Measurements from ENCODE around the gene LRP1B.
"Not testable (repeated sequence)": the region's sequence is repeated elsewhere in the genome, so short reads cannot be mapped to it uniquely, and the experiment has no call there.

LRP1B gene

GRCh38 chr2:140465301-140465700, 1665.5 kb downstream of the LRP1B start:
- no peak overlapping the region for H3K4me3 ChIP-seq (ENCODE audit: low read length in 2 of 2)
- no peaks in the 10 kb centered on the region for H3K36me3 ChIP-seq (ENCODE audit: control insufficient read depth in 2 of 2, insufficient read depth in 2 of 2, low read length in 2 of 2)
- no peaks in the 10 kb centered on the region for H3K27me3 ChIP-seq (ENCODE audit: control insufficient read depth in 1 of 2, insufficient read depth in 2 of 2, low read length in 2 of 2)
- H3K9me3 ChIP-seq (ENCODE audit: control insufficient read depth in 2 of 2, low read length in 2 of 2), result no peaks in the 10 kb centered on the region
- no peaks in the 10 kb centered on the region for H3K4me1 ChIP-seq (ENCODE audit: control insufficient read depth, insufficient read depth, low read length)
- H3K9ac ChIP-seq (ENCODE audit: low read length in 2 of 2), result no peak overlapping the region
- no peak overlapping the region for H3K27ac ChIP-seq (ENCODE audit: low read length)

DNA sequence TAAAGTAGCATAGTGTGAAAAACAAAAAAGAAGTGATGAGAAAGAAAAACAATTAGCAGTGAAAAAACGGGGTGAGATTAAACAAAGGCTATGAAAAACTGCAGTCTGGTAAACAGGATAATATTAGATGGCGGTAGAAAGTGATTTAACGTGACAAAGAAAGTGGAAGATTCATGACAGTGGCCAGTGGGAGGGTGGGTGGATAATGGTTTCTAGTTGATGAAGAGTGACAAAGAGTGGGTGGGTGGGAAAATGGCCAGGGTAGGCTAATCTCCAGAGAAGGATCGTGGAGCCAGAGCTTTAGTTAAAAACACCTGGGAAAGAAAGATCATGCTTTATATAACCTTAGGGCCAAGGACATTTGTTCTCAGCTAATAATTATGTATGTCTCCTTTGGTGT, 1667.8 kb downstream of the LRP1B start:
- H3K9me3 ChIP-seq (ENCODE audit: control insufficient read depth in 2 of 2, low read length in 2 of 2), result no peaks in the 10 kb centered on the region
- H3K4me3 ChIP-seq (ENCODE audit: low read length in 2 of 2), result no peak overlapping the region
- no peaks in the 10 kb centered on the region for H3K27me3 ChIP-seq (ENCODE audit: control insufficient read depth in 1 of 2, insufficient read depth in 2 of 2, low read length in 2 of 2)
- no peaks in the 10 kb centered on the region for H3K36me3 ChIP-seq (ENCODE audit: control insufficient read depth in 2 of 2, insufficient read depth in 2 of 2, low read length in 2 of 2)
- H3K27ac ChIP-seq (ENCODE audit: low read length), result no peak overlapping the region
- H3K9ac ChIP-seq (ENCODE audit: low read length in 2 of 2), result no peak overlapping the region
- H3K4me1 ChIP-seq (ENCODE audit: control insufficient read depth, insufficient read depth, low read length), result no peaks in the 10 kb centered on the region

DNA sequence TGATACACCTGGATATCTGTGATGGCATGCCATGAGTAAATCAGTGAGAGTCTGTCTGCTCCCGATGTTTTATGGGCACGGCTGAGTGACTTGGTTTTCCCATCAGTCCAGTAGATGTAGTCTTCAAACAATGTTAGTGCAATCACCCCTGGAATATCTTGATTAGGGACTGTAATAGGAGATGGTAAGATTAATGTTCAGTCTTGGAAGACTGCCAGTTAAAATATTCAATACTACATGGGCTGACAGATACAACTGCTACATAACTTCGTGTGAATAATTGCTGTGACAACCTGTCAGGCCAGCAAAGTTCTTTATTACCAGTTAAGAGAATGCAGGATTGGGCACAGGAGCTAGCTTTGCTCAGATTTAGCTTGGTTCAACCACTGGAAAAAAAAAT, 1673.3 kb downstream of the LRP1B start:
- no peaks in the 10 kb centered on the region for H3K36me3 ChIP-seq (ENCODE audit: control insufficient read depth in 2 of 2, insufficient read depth in 2 of 2, low read length in 2 of 2)
- no peaks in the 10 kb centered on the region for H3K9me3 ChIP-seq (ENCODE audit: control insufficient read depth in 2 of 2, low read length in 2 of 2)
- no peak overlapping the region for H3K4me3 ChIP-seq (ENCODE audit: low read length in 2 of 2)
- H3K9ac ChIP-seq (ENCODE audit: low read length in 2 of 2), result no peak overlapping the region
- H3K27ac ChIP-seq (ENCODE audit: low read length), result no peak overlapping the region
- no peaks in the 10 kb centered on the region for H3K4me1 ChIP-seq (ENCODE audit: control insufficient read depth, insufficient read depth, low read length)
- no peaks in the 10 kb centered on the region for H3K27me3 ChIP-seq (ENCODE audit: control insufficient read depth in 1 of 2, insufficient read depth in 2 of 2, low read length in 2 of 2)

- Histone ChIP-seq H3K27me3 (ENCODE audit: control insufficient read depth in 1 of 2, insufficient read depth in 2 of 2, low read length in 2 of 2) (no peaks in the 10 kb centered on the region), H3K9me3 (ENCODE audit: control insufficient read depth in 2 of 2, low read length in 2 of 2) (no peaks in the 10 kb centered on the region), H3K9ac (ENCODE audit: low read length in 2 of 2) (no peak overlapping the region), H3K36me3 (ENCODE audit: control insufficient read depth in 2 of 2, insufficient read depth in 2 of 2, low read length in 2 of 2) (no peaks in the 10 kb centered on the region), H3K27ac (ENCODE audit: low read length) (no peak overlapping the region), H3K4me1 (ENCODE audit: control insufficient read depth, insufficient read depth, low read length) (no peaks in the 10 kb centered on the region), H3K4me3 (ENCODE audit: low read length in 2 of 2) (no peak overlapping the region)
Measured at GRCh38 chr2:140455315-140455714, 1675.5 kb downstream of the LRP1B start.

GRCh38 chr2:140454717-140455116, 1676.1 kb downstream of the LRP1B start:
- no peaks in the 10 kb centered on the region for H3K27me3 ChIP-seq (ENCODE audit: control insufficient read depth in 1 of 2, insufficient read depth in 2 of 2, low read length in 2 of 2)
- no peak overlapping the region for H3K9ac ChIP-seq (ENCODE audit: low read length in 2 of 2)
- H3K9me3 ChIP-seq (ENCODE audit: control insufficient read depth in 2 of 2, low read length in 2 of 2), result no peaks in the 10 kb centered on the region
- H3K36me3 ChIP-seq (ENCODE audit: control insufficient read depth in 2 of 2, insufficient read depth in 2 of 2, low read length in 2 of 2), result no peaks in the 10 kb centered on the region
- no peak overlapping the region for H3K27ac ChIP-seq (ENCODE audit: low read length)
- no peaks in the 10 kb centered on the region for H3K4me1 ChIP-seq (ENCODE audit: control insufficient read depth, insufficient read depth, low read length)
- no peak overlapping the region for H3K4me3 ChIP-seq (ENCODE audit: low read length in 2 of 2)

DNA sequence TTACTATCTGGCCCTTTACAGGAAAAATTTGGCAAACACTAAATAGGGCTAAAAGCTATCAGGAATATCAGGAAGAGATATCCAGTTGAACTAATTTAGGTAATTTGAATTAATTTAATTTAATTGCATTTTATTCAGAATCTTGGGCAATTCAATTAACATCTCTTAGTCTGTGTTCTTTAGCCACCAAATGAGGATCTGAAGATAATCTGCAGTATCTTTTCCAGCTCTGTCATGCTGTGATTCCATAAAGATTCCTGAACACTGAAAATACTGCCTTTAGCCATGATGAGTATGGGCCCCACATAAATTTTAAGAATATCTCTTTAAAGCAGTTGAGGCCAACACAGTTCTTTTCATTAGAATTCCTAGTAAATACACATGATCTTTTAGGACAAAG, 1679.5 kb downstream of the LRP1B start:
- Histone ChIP-seq H3K9me3 (ENCODE audit: control insufficient read depth in 2 of 2, low read length in 2 of 2) (no peaks in the 10 kb centered on the region), H3K9ac (ENCODE audit: low read length in 2 of 2) (no peak overlapping the region), H3K36me3 (ENCODE audit: control insufficient read depth in 2 of 2, insufficient read depth in 2 of 2, low read length in 2 of 2) (no peaks in the 10 kb centered on the region), H3K27me3 (ENCODE audit: control insufficient read depth in 1 of 2, insufficient read depth in 2 of 2, low read length in 2 of 2) (no peaks in the 10 kb centered on the region), H3K4me1 (ENCODE audit: control insufficient read depth, insufficient read depth, low read length) (no peaks in the 10 kb centered on the region), H3K4me3 (ENCODE audit: low read length in 2 of 2) (no peak overlapping the region), H3K27ac (ENCODE audit: low read length) (no peak overlapping the region)

- H3K27ac ChIP-seq (ENCODE audit: low read length), result no peak overlapping the region
- no peak overlapping the region for H3K4me3 ChIP-seq (ENCODE audit: low read length in 2 of 2)
- no peaks in the 10 kb centered on the region for H3K27me3 ChIP-seq (ENCODE audit: control insufficient read depth in 1 of 2, insufficient read depth in 2 of 2, low read length in 2 of 2)
- H3K9me3 ChIP-seq (ENCODE audit: control insufficient read depth in 2 of 2, low read length in 2 of 2), result no peaks in the 10 kb centered on the region
- H3K4me1 ChIP-seq (ENCODE audit: control insufficient read depth, insufficient read depth, low read length), result no peaks in the 10 kb centered on the region
- H3K36me3 ChIP-seq (ENCODE audit: control insufficient read depth in 2 of 2, insufficient read depth in 2 of 2, low read length in 2 of 2), result no peaks in the 10 kb centered on the region
- no peak overlapping the region for H3K9ac ChIP-seq (ENCODE audit: low read length in 2 of 2)
Measured at GRCh38 chr2:140442319-140442718, 1688.5 kb downstream of the LRP1B start.

DNA sequence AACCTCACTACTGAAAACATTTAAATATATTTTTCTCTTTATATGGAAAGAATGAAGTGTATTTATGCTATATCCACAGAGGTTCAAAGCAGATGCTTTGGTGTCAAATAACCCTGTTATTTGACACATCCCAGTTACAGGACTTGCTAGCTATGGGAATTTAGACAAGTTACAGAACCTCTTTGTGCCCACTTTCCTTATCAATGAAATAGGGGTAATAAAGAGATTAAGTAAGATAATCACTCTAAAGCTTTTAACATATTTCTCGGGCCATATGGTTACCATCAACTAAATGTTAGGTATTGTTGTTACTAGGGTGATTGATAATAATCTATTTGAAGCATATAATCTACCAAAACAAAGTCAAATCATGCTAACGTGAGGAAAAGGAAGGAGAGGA, 1690.0 kb downstream of the LRP1B start:
- H3K4me3 ChIP-seq (ENCODE audit: low read length in 2 of 2), result no peak overlapping the region
- H3K9ac ChIP-seq (ENCODE audit: low read length in 2 of 2), result no peak overlapping the region
- no peak overlapping the region for H3K27ac ChIP-seq (ENCODE audit: low read length)
- H3K4me1 ChIP-seq (ENCODE audit: control insufficient read depth, insufficient read depth, low read length), result no peaks in the 10 kb centered on the region
- H3K36me3 ChIP-seq (ENCODE audit: control insufficient read depth in 2 of 2, insufficient read depth in 2 of 2, low read length in 2 of 2), result no peaks in the 10 kb centered on the region
- no peaks in the 10 kb centered on the region for H3K27me3 ChIP-seq (ENCODE audit: control insufficient read depth in 1 of 2, insufficient read depth in 2 of 2, low read length in 2 of 2)
- H3K9me3 ChIP-seq (ENCODE audit: control insufficient read depth in 2 of 2, low read length in 2 of 2), result no peaks in the 10 kb centered on the region

DNA sequence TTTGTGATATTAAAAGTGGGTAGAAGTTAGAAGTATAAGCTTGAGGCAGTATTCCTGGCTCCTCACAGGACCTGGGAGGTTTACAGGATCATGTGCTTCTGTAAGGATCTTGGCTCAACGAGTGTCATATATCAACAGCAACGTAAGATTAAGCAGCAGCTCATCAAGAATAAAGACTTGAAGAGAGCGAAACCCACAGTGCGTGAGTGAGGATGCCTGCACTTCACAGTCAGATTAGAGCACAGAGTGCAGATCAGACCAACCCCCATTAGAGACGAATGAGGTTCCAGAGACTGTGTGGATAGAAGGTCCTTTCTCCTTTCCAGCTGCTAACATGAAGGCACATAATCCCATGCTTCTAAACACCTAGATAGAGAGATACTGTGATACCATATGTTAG, 1693.9 kb downstream of the LRP1B start:
- no peak overlapping the region for H3K4me3 ChIP-seq (ENCODE audit: low read length in 2 of 2)
- no peak overlapping the region for H3K9ac ChIP-seq (ENCODE audit: low read length in 2 of 2)
- no peaks in the 10 kb centered on the region for H3K27me3 ChIP-seq (ENCODE audit: control insufficient read depth in 1 of 2, insufficient read depth in 2 of 2, low read length in 2 of 2)
- no peaks in the 10 kb centered on the region for H3K36me3 ChIP-seq (ENCODE audit: control insufficient read depth in 2 of 2, insufficient read depth in 2 of 2, low read length in 2 of 2)
- no peaks in the 10 kb centered on the region for H3K9me3 ChIP-seq (ENCODE audit: control insufficient read depth in 2 of 2, low read length in 2 of 2)
- no peaks in the 10 kb centered on the region for H3K4me1 ChIP-seq (ENCODE audit: control insufficient read depth, insufficient read depth, low read length)
- H3K27ac ChIP-seq (ENCODE audit: low read length), result no peak overlapping the region

DNA sequence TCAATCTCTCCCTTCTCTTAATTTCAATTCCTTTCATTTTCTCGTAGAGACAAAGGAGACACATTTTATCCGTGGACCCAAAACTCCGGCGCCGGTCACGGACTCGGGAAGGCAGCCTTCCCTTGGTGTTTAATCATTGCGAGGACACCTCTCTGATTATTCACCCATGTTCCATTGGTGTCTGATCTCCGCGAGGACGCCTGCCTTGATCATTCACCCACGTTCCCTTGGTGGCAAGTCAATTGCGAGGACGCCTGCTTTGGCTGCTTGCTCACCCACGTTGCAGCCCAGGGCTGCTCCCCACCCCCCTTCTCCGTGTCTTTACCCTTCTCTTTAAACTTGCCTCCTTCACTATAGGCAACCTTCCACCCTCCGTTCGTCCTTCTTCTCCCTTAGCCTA, 1703.8 kb downstream of the LRP1B start:
- H3K9ac ChIP-seq (ENCODE audit: low read length in 2 of 2); H3K9me3 ChIP-seq (ENCODE audit: control insufficient read depth in 2 of 2, low read length in 2 of 2); H3K36me3 ChIP-seq (ENCODE audit: control insufficient read depth in 2 of 2, insufficient read depth in 2 of 2, low read length in 2 of 2); H3K4me3 ChIP-seq (ENCODE audit: low read length in 2 of 2); H3K4me1 ChIP-seq (ENCODE audit: control insufficient read depth, insufficient read depth, low read length); H3K27ac ChIP-seq (ENCODE audit: low read length); H3K27me3 ChIP-seq (ENCODE audit: control insufficient read depth in 1 of 2, insufficient read depth in 2 of 2, low read length in 2 of 2): not testable (repeated sequence)

GRCh38 chr2:140424471-140424870, 1706.3 kb downstream of the LRP1B start:
- H3K9me3 ChIP-seq (ENCODE audit: control insufficient read depth in 2 of 2, low read length in 2 of 2), result no peaks in the 10 kb centered on the region
- H3K36me3 ChIP-seq (ENCODE audit: control insufficient read depth in 2 of 2, insufficient read depth in 2 of 2, low read length in 2 of 2), result no peaks in the 10 kb centered on the region

DNA sequence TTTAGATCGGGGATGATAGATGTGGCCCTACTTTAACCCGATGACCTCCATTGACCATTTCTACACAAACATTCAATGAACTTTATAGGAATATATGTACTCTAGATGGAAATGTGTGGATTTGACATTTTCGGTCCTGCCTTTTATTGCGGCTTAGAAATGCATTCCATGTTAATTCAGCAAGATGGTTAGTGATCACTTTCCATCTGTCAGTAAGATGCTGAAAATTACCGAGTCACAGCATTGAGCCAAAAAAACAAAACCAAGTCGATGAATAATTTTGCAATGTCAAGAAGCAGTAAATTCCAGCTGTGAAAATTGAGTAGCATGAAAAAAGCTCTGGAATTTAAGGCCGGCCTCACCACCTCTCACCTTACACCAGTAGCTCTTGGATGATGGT, 1708.1 kb downstream of the LRP1B start:
- no peak overlapping the region for H3K9ac ChIP-seq (ENCODE audit: low read length in 2 of 2)
- H3K4me3 ChIP-seq (ENCODE audit: low read length in 2 of 2), result no peak overlapping the region
- no peaks in the 10 kb centered on the region for H3K9me3 ChIP-seq (ENCODE audit: control insufficient read depth in 2 of 2, low read length in 2 of 2)
- H3K4me1 ChIP-seq (ENCODE audit: control insufficient read depth, insufficient read depth, low read length), result no peaks in the 10 kb centered on the region
- H3K27ac ChIP-seq (ENCODE audit: low read length), result no peak overlapping the region
- H3K27me3 ChIP-seq (ENCODE audit: control insufficient read depth in 1 of 2, insufficient read depth in 2 of 2, low read length in 2 of 2), result no peaks in the 10 kb centered on the region
- no peaks in the 10 kb centered on the region for H3K36me3 ChIP-seq (ENCODE audit: control insufficient read depth in 2 of 2, insufficient read depth in 2 of 2, low read length in 2 of 2)

More at GRCh38 chr2:140424471-140424870, 1706.3 kb downstream of the LRP1B start:
- no peaks in the 10 kb centered on the region for H3K27me3 ChIP-seq (ENCODE audit: control insufficient read depth in 1 of 2, insufficient read depth in 2 of 2, low read length in 2 of 2)
- H3K4me1 ChIP-seq (ENCODE audit: control insufficient read depth, insufficient read depth, low read length), result no peaks in the 10 kb centered on the region
- H3K9ac ChIP-seq (ENCODE audit: low read length in 2 of 2), result no peak overlapping the region
- no peak overlapping the region for H3K27ac ChIP-seq (ENCODE audit: low read length)
- no peak overlapping the region for H3K4me3 ChIP-seq (ENCODE audit: low read length in 2 of 2)

All from stomach smooth muscle (tissue), 2 donors.